ENCODE measurements around the gene ZNF862. TPM values are rescaled to one million over a fixed set of nuclear protein-coding genes. Genes with fewer than 3 reads are reported as not detected.

Gene ZNF862
- total and polyA plus RNA-seq, 2 experiments from 2014 or later = 8.9 to 22.6 TPM

- H3K27me3 ChIP-seq = no peaks in the 10 kb centered on the region
- H3K4me3 ChIP-seq = no peak overlapping the region
- TF ChIP-seq CTCF (IDR thresholded peaks at IDR 0.05; ENCODE audit: low read depth, low read length) = no peak
- no peaks in the 10 kb centered on the region for H3K4me1 ChIP-seq (ENCODE audit: low read depth)
- DNase-seq (ENCODE audit: low read depth in 1 of 2, low spot score in 1 of 2) = no peak
- no peaks in the 10 kb centered on the region for H3K36me3 ChIP-seq
- H3K27ac ChIP-seq = no peak overlapping the region
- H3K9me3 ChIP-seq (ENCODE audit: low read depth) = no peaks in the 10 kb centered on the region
Observed at GRCh38 chr7:149802966-149803365, 35.2 kb upstream of the ZNF862 start.

DNA sequence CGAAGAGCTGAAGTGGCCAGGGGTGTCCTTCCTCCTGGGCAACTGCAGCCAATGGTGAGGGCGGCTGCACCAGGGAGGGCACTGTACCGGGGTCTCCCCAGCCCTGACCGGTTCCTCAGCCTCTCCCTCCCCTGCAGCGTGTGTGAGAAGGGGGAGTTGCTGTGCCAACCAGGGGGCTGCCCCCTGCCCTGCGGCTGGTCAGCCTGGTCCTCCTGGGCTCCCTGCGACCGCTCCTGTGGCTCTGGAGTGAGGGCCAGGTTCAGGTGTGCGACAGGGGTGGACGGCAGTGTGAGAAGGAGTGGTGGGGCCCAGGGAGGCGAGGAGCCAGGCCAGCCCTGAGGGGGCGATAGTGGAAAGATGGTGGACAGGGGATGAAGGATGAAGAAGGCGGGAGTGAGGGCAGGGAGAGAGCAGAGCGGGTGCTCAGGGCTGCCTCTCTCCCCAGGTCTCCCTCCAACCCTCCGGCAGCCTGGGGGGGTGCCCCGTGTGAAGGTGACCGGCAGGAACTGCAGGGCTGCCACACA, 34.6 kb upstream of the ZNF862 start:
- no peak overlapping the region for H3K27ac ChIP-seq
- no peaks in the 10 kb centered on the region for H3K4me1 ChIP-seq (ENCODE audit: low read depth)
- H3K4me3 ChIP-seq = no peak overlapping the region
- H3K36me3 ChIP-seq = no peaks in the 10 kb centered on the region
- no peaks in the 10 kb centered on the region for H3K27me3 ChIP-seq
- no peak for TF ChIP-seq CTCF (IDR thresholded peaks at IDR 0.05; ENCODE audit: low read depth, low read length)
- H3K9me3 ChIP-seq (ENCODE audit: low read depth) = no peaks in the 10 kb centered on the region
- no peak for DNase-seq (ENCODE audit: low read depth in 1 of 2, low spot score in 1 of 2)

GRCh38 chr7:149804106-149804505, 34.1 kb upstream of the ZNF862 start:
- TF ChIP-seq CTCF (IDR thresholded peaks at IDR 0.05; ENCODE audit: low read depth, low read length) = no peak

GRCh38 chr7:149806726-149807125, 31.4 kb upstream of the ZNF862 start:
- TF ChIP-seq CTCF (IDR thresholded peaks at IDR 0.05; ENCODE audit: low read depth, low read length) = no peak

More at GRCh38 chr7:149804106-149804505, 34.1 kb upstream of the ZNF862 start:
- Histone ChIP-seq H3K4me1 (ENCODE audit: low read depth) (no peaks in the 10 kb centered on the region), H3K4me3 (no peak overlapping the region), H3K36me3 (no peaks in the 10 kb centered on the region), H3K27ac (no peak overlapping the region), H3K27me3 (no peaks in the 10 kb centered on the region), H3K9me3 (ENCODE audit: low read depth) (no peaks in the 10 kb centered on the region)
- DNase-seq (ENCODE audit: low read depth in 1 of 2, low spot score in 1 of 2) = no peak

DNA sequence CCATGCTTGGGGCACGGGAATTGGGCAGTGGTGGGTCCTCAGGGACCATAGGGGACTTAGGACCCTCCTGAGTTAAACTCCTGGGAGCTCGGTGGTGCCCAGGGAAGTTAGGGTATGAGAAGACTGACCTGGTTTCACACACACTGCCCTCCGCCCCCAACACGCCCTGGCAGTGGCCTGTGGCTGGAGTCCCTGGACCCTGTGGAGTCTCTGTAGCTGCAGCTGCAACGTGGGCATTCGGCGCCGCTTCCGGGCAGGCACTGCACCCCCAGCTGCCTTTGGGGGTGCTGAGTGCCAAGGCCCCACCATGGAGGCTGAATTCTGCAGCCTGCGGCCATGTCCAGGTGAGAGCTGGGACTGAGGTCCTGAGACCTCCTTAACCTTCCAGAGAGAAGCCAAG, 29.9 kb upstream of the ZNF862 start:
- H3K9me3 ChIP-seq (ENCODE audit: low read depth) = no peaks in the 10 kb centered on the region
- no peaks in the 10 kb centered on the region for H3K4me1 ChIP-seq (ENCODE audit: low read depth)
- DNase-seq (ENCODE audit: low read depth in 1 of 2, low spot score in 1 of 2) = no peak
- H3K27ac ChIP-seq = no peak overlapping the region
- no peak overlapping the region for H3K4me3 ChIP-seq
- no peaks in the 10 kb centered on the region for H3K27me3 ChIP-seq
- no peaks in the 10 kb centered on the region for H3K36me3 ChIP-seq
- TF ChIP-seq CTCF (IDR thresholded peaks at IDR 0.05; ENCODE audit: low read depth, low read length) = no peak

More at GRCh38 chr7:149806726-149807125, 31.4 kb upstream of the ZNF862 start:
- Histone ChIP-seq H3K9me3 (ENCODE audit: low read depth) (no peaks in the 10 kb centered on the region), H3K4me1 (ENCODE audit: low read depth) (no peaks in the 10 kb centered on the region), H3K27ac (no peak overlapping the region), H3K36me3 (no peaks in the 10 kb centered on the region), H3K27me3 (no peaks in the 10 kb centered on the region), H3K4me3 (no peak overlapping the region)
- no peak for DNase-seq (ENCODE audit: low read depth in 1 of 2, low spot score in 1 of 2)

All from cardiac muscle cell (in vitro differentiated cells and primary cell).